ENCODE results near the gene HSD17B12. TPM values are rescaled to one million over a fixed set of nuclear protein-coding genes. Genes with fewer than 3 reads are reported as not detected.

The HSD17B12 gene
- polyA plus RNA-seq, 1 donor (not counting 4 experiments of a cell fraction or from before 2014, with no cell fraction given): 105 TPM

DNA sequence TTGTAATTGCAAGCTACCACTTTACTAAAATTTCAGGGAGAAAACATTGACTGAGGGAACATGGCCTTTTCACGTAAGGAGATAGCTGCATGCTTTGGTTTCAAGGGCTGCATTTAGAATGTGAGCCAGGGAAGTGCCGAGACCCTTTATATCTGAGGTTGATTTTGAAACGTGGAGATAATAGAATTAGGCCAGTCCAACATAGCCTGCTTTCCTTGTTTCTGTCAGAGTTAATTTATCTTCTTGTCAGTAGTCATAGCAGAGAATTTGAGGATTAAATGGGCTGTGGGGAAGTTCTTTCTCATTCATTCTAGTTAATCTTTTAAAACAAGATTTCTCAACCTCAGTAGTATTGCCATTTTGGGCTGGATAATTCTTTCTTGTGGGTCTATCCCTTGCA is 212.3 kb downstream of the HSD17B12 start:
- Histone ChIP-seq H3K9me1 (ENCODE audit: control insufficient read depth, extremely low read depth, insufficient read depth, low read length) (no peaks in the 10 kb centered on the region), H3K9ac (ENCODE audit: control insufficient read depth, extremely low read depth, insufficient read depth, low read length) (no peak overlapping the region), H3K9me3 (ENCODE audit: control insufficient read depth, low read depth, low read length) (no peaks in the 10 kb centered on the region), H3K27me3 (ENCODE audit: control insufficient read depth, extremely low read depth, insufficient read depth, low read length) (no peaks in the 10 kb centered on the region), H3K79me2 (ENCODE audit: control insufficient read depth, insufficient read depth, low read length) (no peaks in the 10 kb centered on the region), H4K20me1 (ENCODE audit: control insufficient read depth, extremely low read depth, insufficient read depth, low read length) (peaks cover 4% of the 10 kb centered on the region), H2AFZ (ENCODE audit: control insufficient read depth, low read length) (no peak overlapping the region), H3K4me3 (ENCODE audit: control insufficient read depth in 2 of 3, extremely low read depth in 1 of 3, insufficient read depth in 2 of 3, low read depth in 1 of 3, low read length in 3 of 3) (no peak overlapping the region), H3K27ac (ENCODE audit: control insufficient read depth, insufficient read depth, low read length) (no peak overlapping the region), H3K4me1 (ENCODE audit: control insufficient read depth, extremely low read depth, insufficient read depth, low read length) (no peaks in the 10 kb centered on the region), H3K36me3 (ENCODE audit: control insufficient read depth in 2 of 2, extremely low read depth in 1 of 2, insufficient read depth in 2 of 2, low read length in 2 of 2) (peaks cover 18% of the 10 kb centered on the region in 2 experiments), H3K4me2 (ENCODE audit: control insufficient read depth, extremely low read depth, insufficient read depth, low read depth, low read length) (no peak overlapping the region)
- FAIRE-seq: no peak
- TF ChIP-seq, protein P1, sequence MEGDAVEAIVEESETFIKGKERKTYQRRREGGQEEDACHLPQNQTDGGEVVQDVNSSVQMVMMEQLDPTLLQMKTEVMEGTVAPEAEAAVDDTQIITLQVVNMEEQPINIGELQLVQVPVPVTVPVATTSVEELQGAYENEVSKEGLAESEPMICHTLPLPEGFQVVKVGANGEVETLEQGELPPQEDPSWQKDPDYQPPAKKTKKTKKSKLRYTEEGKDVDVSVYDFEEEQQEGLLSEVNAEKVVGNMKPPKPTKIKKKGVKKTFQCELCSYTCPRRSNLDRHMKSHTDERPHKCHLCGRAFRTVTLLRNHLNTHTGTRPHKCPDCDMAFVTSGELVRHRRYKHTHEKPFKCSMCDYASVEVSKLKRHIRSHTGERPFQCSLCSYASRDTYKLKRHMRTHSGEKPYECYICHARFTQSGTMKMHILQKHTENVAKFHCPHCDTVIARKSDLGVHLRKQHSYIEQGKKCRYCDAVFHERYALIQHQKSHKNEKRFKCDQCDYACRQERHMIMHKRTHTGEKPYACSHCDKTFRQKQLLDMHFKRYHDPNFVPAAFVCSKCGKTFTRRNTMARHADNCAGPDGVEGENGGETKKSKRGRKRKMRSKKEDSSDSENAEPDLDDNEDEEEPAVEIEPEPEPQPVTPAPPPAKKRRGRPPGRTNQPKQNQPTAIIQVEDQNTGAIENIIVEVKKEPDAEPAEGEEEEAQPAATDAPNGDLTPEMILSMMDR (optimal IDR thresholded peaks at IDR 0.05 in 1 of 3, IDR thresholded peaks at IDR 0.05 in 1 of 3, conservative IDR thresholded peaks at IDR 0.05 in 1 of 3; ENCODE audit: extremely low read depth in 1 of 3, insufficient read depth in 2 of 3, low read length in 3 of 3): no peak
- no peak for TF ChIP-seq EZH2 (IDR thresholded peaks at IDR 0.05; ENCODE audit: low read length)
- no peak for DNase-seq (ENCODE audit: low read depth, low spot score)
- dilution Hi-C loops (cut with MboI; ENCODE audit: extremely low pct_ligation_motif_present, low sequenced_read_pairs): no loop called here

DNA sequence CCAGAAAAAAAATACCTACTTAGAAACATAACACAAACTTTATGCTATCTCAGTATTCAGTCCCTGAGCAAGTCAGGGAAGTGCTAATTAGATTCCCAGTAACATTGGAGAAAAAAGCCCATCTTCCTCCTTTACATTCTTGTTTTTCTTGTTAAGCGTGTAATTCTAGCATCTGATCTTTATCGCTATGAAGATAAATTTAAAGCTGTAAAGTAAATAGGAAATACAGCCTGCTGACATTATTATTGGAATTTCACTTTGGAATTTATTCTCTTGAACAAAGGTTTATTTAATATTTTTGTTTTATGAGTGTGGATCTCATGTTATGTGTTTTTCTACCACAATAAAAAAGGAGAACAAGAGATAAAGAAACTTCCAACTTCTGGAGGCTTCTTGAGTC is 214.0 kb downstream of the HSD17B12 start:
- H3K4me1 ChIP-seq (ENCODE audit: control insufficient read depth, extremely low read depth, insufficient read depth, low read length): no peaks in the 10 kb centered on the region
- dilution Hi-C loops (cut with MboI; ENCODE audit: extremely low pct_ligation_motif_present, low sequenced_read_pairs): no loop called here
- no peaks in the 10 kb centered on the region for H3K27me3 ChIP-seq (ENCODE audit: control insufficient read depth, extremely low read depth, insufficient read depth, low read length)
- DNase-seq (ENCODE audit: low read depth, low spot score) (no peak), FAIRE-seq (no peak)
- peaks cover 22 to 23% of the 10 kb centered on the region in 2 experiments for H3K36me3 ChIP-seq (ENCODE audit: control insufficient read depth in 2 of 2, extremely low read depth in 1 of 2, insufficient read depth in 2 of 2, low read length in 2 of 2)
- H3K9ac ChIP-seq (ENCODE audit: control insufficient read depth, extremely low read depth, insufficient read depth, low read length): no peak overlapping the region
- no peaks in the 10 kb centered on the region for H3K9me3 ChIP-seq (ENCODE audit: control insufficient read depth, low read depth, low read length)
- no peak overlapping the region for H3K4me2 ChIP-seq (ENCODE audit: control insufficient read depth, extremely low read depth, insufficient read depth, low read depth, low read length)
- H3K4me3 ChIP-seq (ENCODE audit: control insufficient read depth in 2 of 3, extremely low read depth in 1 of 3, insufficient read depth in 2 of 3, low read depth in 1 of 3, low read length in 3 of 3): no peak overlapping the region
- H4K20me1 ChIP-seq (ENCODE audit: control insufficient read depth, extremely low read depth, insufficient read depth, low read length): peaks cover 4% of the 10 kb centered on the region
- H3K27ac ChIP-seq (ENCODE audit: control insufficient read depth, insufficient read depth, low read length): no peak overlapping the region
- no peak overlapping the region for H2AFZ ChIP-seq (ENCODE audit: control insufficient read depth, low read length)
- H3K79me2 ChIP-seq (ENCODE audit: control insufficient read depth, insufficient read depth, low read length): no peaks in the 10 kb centered on the region
- TF ChIP-seq EZH2 (IDR thresholded peaks at IDR 0.05; ENCODE audit: low read length): no peak
- TF ChIP-seq, protein P1 (optimal IDR thresholded peaks at IDR 0.05 in 1 of 3, IDR thresholded peaks at IDR 0.05 in 1 of 3, conservative IDR thresholded peaks at IDR 0.05 in 1 of 3; ENCODE audit: extremely low read depth in 1 of 3, insufficient read depth in 2 of 3, low read length in 3 of 3): no peak
- H3K9me1 ChIP-seq (ENCODE audit: control insufficient read depth, extremely low read depth, insufficient read depth, low read length): no peaks in the 10 kb centered on the region

Measured in keratinocyte (primary cell).